22Rv1 (cell line): Measurements from ENCODE around the gene RRAS2.

Source experiments
- H3K27ac ChIP-seq: fragments of 450-650 bp; 2 replicates; pipeline ENCODE4 v1.5.1; 2017
- CTCF ChIP-seq: fragments of 450-650 bp; IDR thresholded peaks from 2 replicates; pipeline ENCODE4 v1.5.1; 2017; ENCODE audit warnings: mild to moderate bottlenecking
- ZFX ChIP-seq: fragments of 450-650 bp; IDR thresholded peaks from 2 replicates; pipeline ENCODE4 v1.6.1; 2017; ENCODE audit warnings: antibody characterized with exemption, borderline replicate concordance

RRAS2 gene

DNA sequence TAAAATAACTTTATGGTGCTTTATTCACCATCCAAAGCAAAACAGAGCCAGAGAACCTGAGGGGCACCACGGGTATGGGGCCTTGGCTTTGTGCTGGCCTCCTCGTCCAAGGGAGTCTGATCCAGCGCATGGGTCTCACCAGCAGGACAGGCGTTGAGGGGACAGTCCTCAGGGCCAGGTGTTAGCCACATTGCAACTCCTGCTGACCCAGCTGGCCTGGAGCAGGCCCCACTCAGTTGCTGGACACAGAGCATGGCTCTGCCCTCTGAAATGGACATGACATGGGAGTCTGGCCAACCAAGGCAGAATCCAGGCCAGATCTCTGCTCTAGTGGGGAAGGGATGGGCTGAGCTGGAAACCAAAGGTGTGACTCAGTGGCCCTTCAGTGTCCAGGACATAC is 116.2 kb downstream of the RRAS2 start:
- no peak overlapping the region for H3K27ac ChIP-seq
- no peak for TF ChIP-seq CTCF
- TF ChIP-seq ZFX: no peak

GRCh38 chr11:14242187-14242586 is 116.8 kb downstream of the RRAS2 start:
- H3K27ac ChIP-seq: no peak overlapping the region
- TF ChIP-seq CTCF: no peak

DNA sequence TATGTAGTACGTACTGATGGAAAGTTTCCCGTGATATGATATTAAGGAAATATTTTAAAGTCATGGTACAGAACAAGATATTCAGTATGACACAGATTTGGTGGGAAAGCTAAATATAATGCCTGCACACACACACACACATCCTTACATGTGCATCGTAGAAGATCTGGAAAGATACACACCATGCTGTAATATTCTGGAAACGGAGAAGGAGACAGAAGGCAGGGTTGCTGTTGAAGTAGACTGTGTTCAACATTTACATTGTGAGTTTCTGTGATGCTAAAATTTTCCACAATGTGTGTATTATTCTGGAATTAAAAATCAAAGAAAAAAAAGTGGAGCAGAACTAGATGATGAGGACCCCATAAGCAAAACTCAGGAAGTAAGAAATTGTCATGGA is 118.0 kb downstream of the RRAS2 start:
- TF ChIP-seq ZFX: no peak
- no peak for TF ChIP-seq CTCF
- H3K27ac ChIP-seq: no peak overlapping the region

DNA sequence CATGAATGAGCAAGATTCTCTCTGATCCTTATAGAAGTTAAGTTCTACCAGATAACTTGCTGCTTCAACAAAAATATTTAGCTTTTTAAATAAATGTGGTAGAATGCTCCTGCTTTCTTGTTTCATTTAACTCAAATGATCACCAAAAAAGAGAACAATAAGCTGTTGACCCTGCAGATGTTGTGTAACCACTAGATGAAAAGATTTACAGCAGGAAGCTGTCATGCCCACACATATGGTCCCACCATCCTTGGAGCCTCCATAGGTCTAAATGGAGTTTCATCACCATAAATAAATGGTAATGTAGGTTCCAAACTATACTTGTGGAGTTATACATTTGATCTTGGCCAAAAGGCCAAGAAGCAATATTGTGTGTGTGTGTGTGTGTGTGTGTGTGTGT is 118.8 kb downstream of the RRAS2 start:
- H3K27ac ChIP-seq: no peak overlapping the region
- TF ChIP-seq CTCF (no peak), ZFX (no peak)

GRCh38 chr11:14237444-14237961 is 121.5 kb downstream of the RRAS2 start:
- TF ChIP-seq ZFX (no peak), CTCF (no peak)
- no peak overlapping the region for H3K27ac ChIP-seq

DNA sequence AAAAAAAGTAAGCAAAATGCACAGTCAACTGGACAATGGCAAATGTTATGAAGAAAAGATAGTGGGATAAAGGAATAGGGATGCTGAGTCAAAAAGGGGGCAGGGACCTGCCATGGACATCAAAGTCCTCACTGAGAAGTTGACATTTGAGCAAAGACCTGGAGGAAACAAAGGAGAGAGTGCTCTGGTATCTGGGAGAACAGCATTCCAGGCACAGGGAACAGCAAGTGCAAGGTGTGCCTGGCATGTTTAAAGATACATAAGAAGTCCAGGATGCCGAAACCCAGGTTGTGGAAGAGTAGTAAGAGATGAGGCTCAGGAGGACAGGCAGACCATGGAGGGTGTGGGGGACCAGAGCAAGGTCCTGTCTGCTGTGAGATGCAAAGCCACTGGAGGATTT is 123.3 kb downstream of the RRAS2 start:
- no peak overlapping the region for H3K27ac ChIP-seq
- TF ChIP-seq CTCF (no peak), ZFX (no peak)

GRCh38 chr11:14234446-14234845 is 124.5 kb downstream of the RRAS2 start:
- no peak overlapping the region for H3K27ac ChIP-seq
- TF ChIP-seq CTCF (no peak), ZFX (no peak)
